ACHN (cell line): Measurements from ENCODE around the gene NEGR1.
A peak's percentile ranks its signal among the peaks of the same experiment; 100 is the strongest.

Experiments used
- DNase-seq: peaks from one replicate; pipeline ENCODE4 v3.0.0-alpha.2; 2015
- in situ Hi-C: cut with HindIII; loops from 2 replicates; pipeline ENCODE4 v1.10.0; 2017; ENCODE audit warnings: low sequenced_read_pairs, low pct_ligation_motif_present, low pct_unique_long_range_greater_than_20kb

NEGR1 gene

DNA sequence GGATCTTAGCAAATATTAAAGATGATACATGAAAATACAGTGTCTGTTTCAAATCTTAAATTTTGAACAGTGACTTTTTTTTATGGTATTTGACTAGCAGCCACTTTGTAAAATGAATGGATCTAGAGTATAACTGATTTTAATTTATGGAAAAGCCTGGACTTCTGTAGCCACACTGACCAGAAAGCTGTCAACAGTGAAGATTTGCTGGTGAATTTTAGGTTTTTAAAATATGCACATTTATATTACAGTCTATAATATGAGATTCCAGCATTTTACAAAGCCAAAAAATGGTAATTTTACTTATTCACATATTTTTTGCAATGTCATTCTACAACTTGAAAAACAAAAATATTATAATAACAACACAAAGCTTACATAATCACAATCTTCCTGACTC, 131.8 kb downstream of the NEGR1 start:
- no peak for DNase-seq
- in situ Hi-C loops = no loop called here

DNA sequence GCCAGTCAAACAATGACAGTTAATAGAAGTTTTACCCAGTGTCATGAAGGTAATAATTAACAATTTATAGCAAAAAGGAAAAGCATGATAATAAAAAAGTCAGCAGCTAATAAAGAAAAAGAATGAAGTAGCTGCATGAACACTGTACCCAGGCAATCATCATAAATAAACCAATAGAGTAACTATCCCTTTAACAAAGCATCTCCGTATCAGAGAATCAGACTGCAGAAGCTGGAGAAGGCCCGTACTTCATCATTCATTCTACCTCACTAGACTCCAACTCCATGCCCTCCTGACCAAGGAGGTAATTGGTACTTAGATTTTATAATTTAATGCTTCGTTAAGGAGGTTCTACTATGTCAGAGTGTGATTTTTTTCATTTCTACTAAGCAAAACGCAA, 140.5 kb downstream of the NEGR1 start:
- DNase-seq = no peak
- in situ Hi-C loops = no loop called here

DNA sequence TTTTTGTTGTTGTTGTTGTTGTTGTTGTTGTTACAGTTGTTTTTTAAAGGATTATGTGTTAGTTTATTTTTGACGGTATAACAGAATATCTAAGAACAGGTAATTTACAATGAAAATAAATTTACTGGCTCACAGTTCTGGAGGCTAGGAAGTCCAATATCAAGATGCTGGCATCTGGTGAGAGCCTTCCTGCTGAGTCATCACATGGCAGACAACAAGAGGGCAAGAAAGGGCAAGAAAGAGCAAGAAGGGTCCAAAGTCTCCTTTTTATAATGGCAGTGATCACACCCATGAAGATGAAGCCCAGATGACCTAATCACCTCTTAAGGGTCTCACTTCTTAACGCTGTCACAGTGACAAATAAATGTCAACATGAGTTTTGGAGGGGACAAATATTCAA, 142.1 kb downstream of the NEGR1 start:
- in situ Hi-C loops = no loop called here
- DNase-seq = peak; percentile 18

DNA sequence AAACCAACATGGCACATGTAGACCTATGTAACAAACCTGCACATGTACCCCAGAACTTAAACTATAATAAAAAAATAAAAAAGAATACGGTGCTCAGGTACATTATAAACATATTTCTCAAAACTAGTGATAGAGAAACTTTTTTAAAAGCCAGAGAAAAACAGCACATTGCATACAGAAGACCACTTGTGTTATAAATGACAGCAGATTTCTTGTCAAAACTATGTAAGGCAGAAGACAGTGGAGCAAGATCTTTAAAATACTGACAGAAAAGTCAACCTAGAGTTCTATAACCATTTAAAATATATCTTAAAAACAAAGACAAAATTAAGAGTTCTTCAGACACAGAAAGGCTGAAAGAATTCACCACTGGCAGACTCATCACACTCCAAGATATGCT, 144.7 kb downstream of the NEGR1 start:
- in situ Hi-C loops = no loop called here
- peak; percentile 39 for DNase-seq

- DNase-seq = no peak
- in situ Hi-C loops = no loop called here
These were observed 152.5 kb downstream of the NEGR1 start for GRCh38 chr1:72129869-72130268.

DNA sequence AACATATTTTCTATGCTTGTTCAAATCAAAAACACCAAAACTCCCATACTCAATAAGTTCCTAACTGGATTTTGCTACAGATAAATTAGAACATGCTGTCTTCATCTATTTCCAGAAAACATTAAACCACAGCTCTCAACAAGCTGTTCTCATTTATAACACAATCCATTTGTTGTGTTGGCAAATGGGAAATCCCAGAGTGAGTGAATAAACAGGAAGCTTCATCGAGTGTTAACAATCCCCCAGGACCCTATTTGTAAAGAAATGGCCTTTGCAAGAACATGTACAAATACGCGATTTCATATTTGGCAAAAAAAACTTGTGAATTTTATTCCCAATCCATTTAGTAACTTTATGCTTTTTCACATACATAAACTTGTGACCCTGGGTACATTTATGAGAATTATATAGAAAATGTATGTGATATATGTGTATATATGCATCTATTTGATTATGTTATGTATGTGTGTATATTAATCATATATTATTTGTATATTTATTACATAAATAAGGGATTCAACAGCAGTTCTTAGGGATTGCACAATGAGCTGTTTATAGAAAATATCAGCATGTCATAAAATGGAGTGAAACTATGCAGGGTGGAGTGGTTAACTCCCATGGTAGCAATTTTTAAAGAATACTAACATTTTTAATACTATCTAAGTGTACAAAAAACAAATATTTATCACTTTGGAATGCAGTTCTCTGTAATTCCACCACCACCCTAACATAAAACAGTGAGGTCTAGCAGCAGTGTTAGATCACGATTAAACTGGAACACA, 160.0 kb downstream of the NEGR1 start:
- in situ Hi-C loops = no loop called here
- DNase-seq = no peak

GRCh38 chr1:72119491-72119890, 162.8 kb downstream of the NEGR1 start:
- in situ Hi-C loops = no loop called here
- DNase-seq = no peak

- in situ Hi-C loops = no loop called here
- DNase-seq = no peak
These were observed 164.7 kb downstream of the NEGR1 start for GRCh38 chr1:72117621-72118020.

DNA sequence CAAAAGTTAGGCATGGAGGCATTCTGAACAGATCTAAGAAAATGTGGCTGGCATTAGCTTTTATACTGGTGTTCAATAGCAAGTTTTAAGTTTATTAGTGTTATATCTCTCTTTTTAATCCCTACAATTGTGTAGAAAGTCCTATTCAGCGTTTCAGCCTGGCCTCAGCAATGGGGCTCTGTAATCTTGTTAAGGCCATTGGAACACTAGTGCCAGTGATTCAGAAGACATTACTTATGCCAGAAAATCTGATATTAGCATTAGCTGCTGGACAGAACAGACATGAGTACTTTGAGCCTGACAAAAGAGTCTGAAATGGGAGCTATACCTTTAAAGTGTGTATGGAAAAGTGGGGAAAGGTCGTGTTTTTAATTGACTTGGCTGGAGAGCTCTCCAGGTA, 167.0 kb downstream of the NEGR1 start:
- no peak for DNase-seq

GRCh38 chr1:72111662-72112061, 170.7 kb downstream of the NEGR1 start:
- in situ Hi-C loops = no loop called here
- DNase-seq = no peak

More for the DNA sequence above, 167.0 kb downstream of the NEGR1 start:
- in situ Hi-C loops = no loop called here

DNA sequence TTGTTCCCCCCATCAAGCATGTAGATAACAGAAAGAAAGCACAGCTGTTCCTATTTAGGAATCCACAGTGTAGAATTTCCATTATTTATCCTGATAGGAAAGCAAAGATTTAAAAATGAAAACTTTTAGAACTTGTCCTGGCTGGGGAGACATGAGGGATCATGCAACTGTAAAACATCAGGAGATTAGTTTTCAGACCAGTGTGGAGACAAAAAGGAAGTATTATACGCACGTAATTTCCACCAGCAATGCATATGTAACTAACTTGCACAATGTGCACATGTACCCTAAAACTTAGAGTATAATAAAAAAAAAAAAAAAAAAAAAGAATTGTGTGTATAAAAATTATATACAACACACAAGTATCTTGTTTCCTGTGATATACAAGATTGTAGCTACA, 172.4 kb downstream of the NEGR1 start:
- DNase-seq = no peak
- in situ Hi-C loops = no loop called here

DNA sequence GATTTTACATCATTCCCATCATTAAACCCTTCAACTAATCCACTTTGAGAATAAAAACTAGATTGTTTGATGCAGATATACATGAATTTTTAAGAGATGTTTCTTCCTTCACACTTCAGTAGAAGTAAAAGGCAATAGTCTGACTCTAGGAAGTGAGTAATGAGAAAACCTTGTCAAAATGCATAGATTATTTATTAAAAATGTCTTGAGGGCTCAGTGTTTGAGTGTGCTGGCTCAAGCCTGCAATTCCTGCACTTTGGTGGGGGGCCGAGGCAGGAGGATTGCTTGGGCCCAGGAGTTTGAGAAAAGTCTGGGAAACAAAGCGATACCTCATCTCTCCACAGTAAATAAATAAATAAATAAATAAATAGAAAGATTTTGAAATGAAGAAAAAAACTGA, 177.1 kb downstream of the NEGR1 start:
- in situ Hi-C loops = no loop called here
- peak; percentile 88 for DNase-seq

- DNase-seq = no peak
- in situ Hi-C loops = no loop called here
These were observed 180.3 kb downstream of the NEGR1 start for GRCh38 chr1:72101840-72102632.

DNA sequence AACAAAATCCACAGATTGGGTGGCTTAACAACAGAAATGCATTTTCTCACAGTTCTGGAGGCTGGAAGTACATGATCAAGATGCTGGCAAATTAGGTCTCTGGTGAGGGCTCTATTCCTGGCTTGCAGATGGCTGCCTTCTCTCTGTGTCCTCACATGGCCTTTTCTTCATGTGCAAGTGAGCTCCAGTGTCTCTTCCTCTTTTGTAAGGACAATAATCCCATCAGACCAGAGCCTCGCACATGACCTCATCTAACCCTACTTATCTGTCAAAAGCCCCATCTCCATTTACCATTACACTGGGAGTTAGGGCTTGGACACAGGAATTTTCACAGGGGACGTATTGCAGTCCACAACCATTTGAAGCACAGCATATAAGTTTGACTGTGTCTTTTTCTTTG, 181.6 kb downstream of the NEGR1 start:
- no peak for DNase-seq
- in situ Hi-C loops = no loop called here

DNA sequence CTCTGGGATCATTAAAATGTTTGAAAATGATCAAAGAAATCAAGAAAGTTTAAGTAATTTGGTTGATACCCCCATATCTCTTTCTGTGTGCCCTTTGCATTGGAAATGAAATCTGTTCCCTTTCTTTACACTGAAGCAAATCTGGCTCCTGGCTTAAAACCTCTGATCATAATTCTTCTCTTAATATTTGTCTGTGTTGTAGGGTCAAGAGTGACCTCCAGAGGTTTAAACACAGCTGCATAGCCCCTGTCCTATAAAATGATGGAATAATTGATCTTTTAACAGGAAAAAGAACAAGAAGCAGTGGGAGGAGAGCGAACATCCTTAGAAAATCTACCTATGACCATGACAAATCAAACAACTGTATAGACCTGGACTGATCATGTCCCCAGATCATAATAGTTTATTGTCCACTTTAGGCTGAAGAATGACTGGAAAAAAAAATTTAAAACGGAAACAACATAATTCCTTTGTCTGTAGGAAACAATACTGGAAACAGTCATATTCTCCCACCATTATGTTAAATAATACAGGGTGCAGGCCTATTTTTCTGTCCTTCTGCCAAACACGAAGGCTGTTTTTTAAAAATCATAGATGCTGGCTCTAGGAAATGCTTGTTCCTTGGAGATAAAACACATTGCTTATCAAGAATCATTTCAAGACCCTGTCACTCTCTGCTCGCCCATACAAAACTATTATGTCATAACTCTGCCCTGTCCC, 184.3 kb downstream of the NEGR1 start:
- in situ Hi-C loops = no loop called here
- no peak for DNase-seq

GRCh38 chr1:72094209-72094608, 188.1 kb downstream of the NEGR1 start:
- no peak for DNase-seq

GRCh38 chr1:72086394-72086793, 195.9 kb downstream of the NEGR1 start:
- in situ Hi-C loops = no loop called here
- DNase-seq = no peak

More at GRCh38 chr1:72094209-72094608, 188.1 kb downstream of the NEGR1 start:
- in situ Hi-C loops = no loop called here

DNA sequence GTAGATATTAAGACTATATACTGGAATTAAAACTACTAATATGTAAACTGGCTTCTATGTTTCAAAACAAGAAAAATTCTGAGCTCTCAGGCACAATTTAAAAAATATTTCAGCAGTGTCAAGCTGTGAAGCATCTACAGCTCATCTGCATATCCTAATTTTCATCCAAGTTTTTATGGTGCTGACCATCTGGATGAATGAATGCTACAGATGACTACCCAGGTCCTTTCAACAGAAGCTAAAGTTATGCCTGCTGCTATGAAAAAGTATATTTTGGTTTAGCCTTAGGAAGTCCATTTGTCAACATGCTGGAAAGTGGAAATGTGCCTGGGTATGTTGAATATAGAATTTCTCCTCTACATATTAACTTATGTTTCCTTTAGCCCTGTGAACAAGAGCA, 206.9 kb downstream of the NEGR1 start:
- DNase-seq = no peak
- in situ Hi-C loops = no loop called here

DNA sequence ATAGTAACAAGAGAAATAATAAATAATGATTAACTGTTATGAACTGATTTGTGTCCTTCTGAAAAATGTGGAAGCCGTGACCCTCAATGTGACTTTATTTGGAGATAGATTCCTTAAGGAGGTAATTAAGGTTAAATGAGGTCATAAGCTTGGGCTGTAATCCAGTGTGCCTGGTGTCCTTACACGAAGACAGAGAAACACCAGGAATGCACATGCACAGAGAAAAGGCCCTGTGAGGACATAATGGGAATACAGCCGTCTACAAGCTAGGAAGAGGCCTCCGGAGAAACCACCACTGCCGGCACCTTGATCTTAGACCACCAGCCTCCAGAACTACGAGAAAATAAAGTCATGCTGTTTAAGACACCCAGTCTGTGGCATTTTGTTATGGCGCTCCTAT, 215.9 kb downstream of the NEGR1 start:
- DNase-seq = no peak
- in situ Hi-C loops = no loop called here
